Measurements from ENCODE around the gene PHF24.
A peak's percentile ranks its signal among the peaks of the same experiment; 100 is the strongest.

The PHF24 gene

DNA sequence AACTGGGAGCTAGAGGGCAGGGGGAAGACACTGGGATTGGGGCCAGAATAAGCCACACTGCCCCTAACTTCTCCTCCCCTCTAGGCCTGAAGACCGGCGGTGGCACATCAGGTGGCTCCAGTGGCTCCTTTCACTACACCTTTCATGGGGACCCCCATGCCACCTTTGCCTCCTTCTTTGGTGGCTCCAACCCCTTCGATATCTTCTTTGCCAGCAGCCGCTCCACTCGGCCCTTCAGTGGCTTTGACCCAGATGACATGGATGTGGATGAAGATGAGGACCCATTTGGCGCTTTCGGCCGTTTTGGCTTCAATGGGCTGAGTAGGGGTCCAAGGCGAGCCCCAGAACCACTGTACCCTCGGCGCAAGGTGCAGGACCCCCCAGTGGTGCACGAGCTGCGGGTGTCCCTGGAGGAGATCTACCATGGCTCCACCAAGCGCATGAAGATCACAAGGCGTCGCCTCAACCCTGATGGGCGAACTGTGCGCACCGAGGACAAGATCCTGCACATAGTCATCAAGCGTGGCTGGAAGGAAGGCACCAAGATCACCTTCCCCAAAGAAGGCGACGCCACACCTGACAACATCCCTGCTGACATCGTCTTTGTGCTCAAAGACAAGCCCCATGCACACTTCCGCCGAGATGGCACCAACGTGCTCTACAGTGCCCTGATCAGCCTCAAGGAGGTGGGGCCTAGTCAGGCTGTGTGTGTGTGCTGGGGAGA, 38.3 kb downstream of the PHF24 start:
- H3K27me3 ChIP-seq (ENCODE audit: insufficient read depth, low read length), result no peaks in the 10 kb centered on the region
- no peak overlapping the region for H4K12ac ChIP-seq (ENCODE audit: low read depth, low read length)
- no peak overlapping the region for H2BK5ac ChIP-seq (ENCODE audit: low read depth, low read length, poor library complexity)
- peaks cover 23% of the 10 kb centered on the region in 2 experiments for H3K36me3 ChIP-seq (ENCODE audit: control insufficient read depth in 1 of 2, insufficient read depth in 2 of 2, low read length in 2 of 2)
- no peak overlapping the region for H2AFZ ChIP-seq (ENCODE audit: insufficient read depth, low read length, poor library complexity)
- H2BK120ac ChIP-seq (ENCODE audit: insufficient read depth, low read length, poor library complexity), result no peak overlapping the region
- H3K27ac ChIP-seq (ENCODE audit: low read depth, low read length), result no peak overlapping the region
- H3K18ac ChIP-seq (ENCODE audit: low read length), result no peak overlapping the region
- no peak overlapping the region for H3K9ac ChIP-seq (ENCODE audit: low read length)
- H3K4me2 ChIP-seq (ENCODE audit: low read length), result no peak overlapping the region
- no CpG with 5 or more reads among the region's 26 CpGs for WGBS (ENCODE audit: extremely low coverage, insufficient coverage, insufficient read length)
- no peak overlapping the region for H3K23ac ChIP-seq (ENCODE audit: low read length)
- H3K79me1 ChIP-seq (ENCODE audit: low read length), result peaks cover 6% of the 10 kb centered on the region
- H4K91ac ChIP-seq (ENCODE audit: low read depth, low read length), result no peak overlapping the region
- peaks cover 4% of the 10 kb centered on the region for H3K9me3 ChIP-seq (ENCODE audit: insufficient read depth, low read depth, low read length)
- no peak overlapping the region for H3K4ac ChIP-seq (ENCODE audit: low read depth, low read length)
- no peak overlapping the region for H4K8ac ChIP-seq (ENCODE audit: low read depth, low read length)
- peaks cover 1% of the 10 kb centered on the region for H3K79me2 ChIP-seq (ENCODE audit: control insufficient read depth, insufficient read depth, low read length, poor library complexity)
- peak overlapping the region; percentile 11 for H3K4me3 ChIP-seq (ENCODE audit: low read depth, low read length)
- H2BK12ac ChIP-seq (ENCODE audit: low read length), result no peak overlapping the region
- DNase-seq, result no peak
- no peak overlapping the region for H2AK5ac ChIP-seq (ENCODE audit: low read length)
- peaks cover 26 to 33% of the 10 kb centered on the region in 2 experiments for H3K4me1 ChIP-seq (ENCODE audit: control insufficient read depth in 1 of 2, insufficient read depth in 2 of 2, low read length in 2 of 2)
- no peak overlapping the region for H3K14ac ChIP-seq (ENCODE audit: low read length)

DNA sequence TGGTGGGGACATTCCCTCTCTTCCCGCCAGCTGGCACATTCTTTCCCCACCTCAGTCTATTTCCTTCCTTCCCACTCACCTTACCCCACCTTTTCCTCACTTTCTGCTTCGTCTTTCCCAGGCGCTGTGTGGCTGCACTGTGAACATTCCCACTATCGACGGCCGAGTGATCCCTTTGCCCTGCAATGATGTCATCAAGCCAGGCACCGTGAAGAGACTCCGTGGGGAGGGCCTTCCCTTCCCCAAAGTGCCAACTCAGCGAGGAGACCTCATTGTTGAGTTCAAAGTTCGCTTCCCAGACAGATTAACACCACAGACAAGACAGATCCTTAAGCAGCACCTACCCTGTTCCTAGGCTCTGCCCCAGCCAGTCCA, 38.8 kb downstream of the PHF24 start:
- DNase-seq, result no peak
- Histone ChIP-seq H3K18ac (ENCODE audit: low read length) (no peak overlapping the region), H3K4me1 (ENCODE audit: control insufficient read depth in 1 of 2, insufficient read depth in 2 of 2, low read length in 2 of 2) (peaks cover 25 to 31% of the 10 kb centered on the region in 2 experiments), H2BK5ac (ENCODE audit: low read depth, low read length, poor library complexity) (no peak overlapping the region), H4K8ac (ENCODE audit: low read depth, low read length) (no peak overlapping the region), H4K12ac (ENCODE audit: low read depth, low read length) (no peak overlapping the region), H2BK120ac (ENCODE audit: insufficient read depth, low read length, poor library complexity) (no peak overlapping the region), H3K79me2 (ENCODE audit: control insufficient read depth, insufficient read depth, low read length, poor library complexity) (peaks cover 1% of the 10 kb centered on the region), H3K9ac (ENCODE audit: low read length) (no peak overlapping the region), H4K91ac (ENCODE audit: low read depth, low read length) (no peak overlapping the region), H3K4ac (ENCODE audit: low read depth, low read length) (no peak overlapping the region), H3K23ac (ENCODE audit: low read length) (no peak overlapping the region), H3K79me1 (ENCODE audit: low read length) (peaks cover 7% of the 10 kb centered on the region), H3K27ac (ENCODE audit: low read depth, low read length) (no peak overlapping the region), H3K27me3 (ENCODE audit: insufficient read depth, low read length) (no peaks in the 10 kb centered on the region), H3K4me3 (ENCODE audit: low read depth, low read length) (peak overlapping the region; percentile 11), H3K9me3 (ENCODE audit: insufficient read depth, low read depth, low read length) (peaks cover 4% of the 10 kb centered on the region), H2AK5ac (ENCODE audit: low read length) (no peak overlapping the region), H2AFZ (ENCODE audit: insufficient read depth, low read length, poor library complexity) (no peak overlapping the region), H3K36me3 (ENCODE audit: control insufficient read depth in 1 of 2, insufficient read depth in 2 of 2, low read length in 2 of 2) (peaks cover 23% of the 10 kb centered on the region in 2 experiments), H3K4me2 (ENCODE audit: low read length) (no peak overlapping the region), H2BK12ac (ENCODE audit: low read length) (no peak overlapping the region), H3K14ac (ENCODE audit: low read length) (no peak overlapping the region)
- WGBS (ENCODE audit: extremely low coverage, insufficient coverage, insufficient read length), result 100% methylated on average over 1 of the region's 10 CpGs

DNA sequence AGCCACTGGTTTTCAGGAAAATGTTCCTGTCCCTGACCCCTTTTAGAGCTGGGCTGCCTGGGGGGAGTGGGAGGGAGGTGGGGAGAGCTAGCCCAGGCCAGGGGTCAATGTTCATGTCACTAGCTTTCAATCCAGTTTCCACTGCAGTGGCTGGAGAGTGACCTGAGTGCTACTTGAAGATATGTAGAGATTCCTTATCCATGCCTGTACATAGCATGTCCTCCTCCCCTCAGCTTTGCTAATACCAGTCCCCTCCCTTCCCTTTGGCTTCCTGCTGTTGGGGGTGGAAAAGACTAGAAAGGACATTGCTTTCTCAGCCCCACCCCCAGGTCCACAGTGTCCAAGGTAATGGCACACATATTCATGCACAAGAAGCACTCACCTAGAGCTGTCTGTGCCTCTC, 39.3 kb downstream of the PHF24 start:
- H3K9ac ChIP-seq (ENCODE audit: low read length), result no peak overlapping the region
- H2BK12ac ChIP-seq (ENCODE audit: low read length), result no peak overlapping the region
- H3K9me3 ChIP-seq (ENCODE audit: insufficient read depth, low read depth, low read length), result peaks cover 4% of the 10 kb centered on the region
- no peak for DNase-seq
- H3K4me3 ChIP-seq (ENCODE audit: low read depth, low read length), result no peak overlapping the region
- H2AFZ ChIP-seq (ENCODE audit: insufficient read depth, low read length, poor library complexity), result no peak overlapping the region
- H4K12ac ChIP-seq (ENCODE audit: low read depth, low read length), result no peak overlapping the region
- no peak overlapping the region for H3K27ac ChIP-seq (ENCODE audit: low read depth, low read length)
- no peak overlapping the region for H3K23ac ChIP-seq (ENCODE audit: low read length)
- no peak overlapping the region for H3K14ac ChIP-seq (ENCODE audit: low read length)
- no peak overlapping the region for H4K91ac ChIP-seq (ENCODE audit: low read depth, low read length)
- no peaks in the 10 kb centered on the region for H3K27me3 ChIP-seq (ENCODE audit: insufficient read depth, low read length)
- no peak overlapping the region for H3K4me2 ChIP-seq (ENCODE audit: low read length)
- no peak overlapping the region for H3K4ac ChIP-seq (ENCODE audit: low read depth, low read length)
- no peak overlapping the region for H2BK5ac ChIP-seq (ENCODE audit: low read depth, low read length, poor library complexity)
- peaks cover 23% of the 10 kb centered on the region in 2 experiments for H3K36me3 ChIP-seq (ENCODE audit: control insufficient read depth in 1 of 2, insufficient read depth in 2 of 2, low read length in 2 of 2)
- no peak overlapping the region for H4K8ac ChIP-seq (ENCODE audit: low read depth, low read length)
- H3K79me1 ChIP-seq (ENCODE audit: low read length), result peaks cover 7% of the 10 kb centered on the region
- H3K18ac ChIP-seq (ENCODE audit: low read length), result no peak overlapping the region
- no peak overlapping the region for H2AK5ac ChIP-seq (ENCODE audit: low read length)
- peaks cover 20 to 29% of the 10 kb centered on the region in 2 experiments for H3K4me1 ChIP-seq (ENCODE audit: control insufficient read depth in 1 of 2, insufficient read depth in 2 of 2, low read length in 2 of 2)
- H2BK120ac ChIP-seq (ENCODE audit: insufficient read depth, low read length, poor library complexity), result no peak overlapping the region
- peaks cover 1% of the 10 kb centered on the region for H3K79me2 ChIP-seq (ENCODE audit: control insufficient read depth, insufficient read depth, low read length, poor library complexity)

DNA sequence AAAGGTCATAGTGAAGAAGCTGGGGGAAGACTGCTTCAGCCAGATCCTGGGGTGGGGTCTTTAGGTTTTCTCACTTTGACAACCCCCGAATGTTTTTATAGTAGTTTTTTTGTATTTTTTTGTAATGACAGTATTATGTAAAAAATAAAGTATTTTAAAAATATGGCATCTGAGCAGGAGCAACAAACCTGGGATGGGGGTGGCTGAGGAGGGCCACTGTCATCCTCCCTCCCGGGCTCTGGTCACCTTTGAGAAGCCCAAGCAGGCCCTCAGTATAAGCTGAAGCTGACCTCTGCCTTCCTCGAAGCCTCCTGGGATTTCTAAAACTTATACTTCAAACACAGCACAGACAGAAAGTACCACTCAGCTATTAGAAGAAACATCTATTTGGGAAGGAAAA, 40.2 kb downstream of the PHF24 start:
- Histone ChIP-seq H2BK12ac (ENCODE audit: low read length) (no peak overlapping the region), H3K79me2 (ENCODE audit: control insufficient read depth, insufficient read depth, low read length, poor library complexity) (no peaks in the 10 kb centered on the region), H2BK120ac (ENCODE audit: insufficient read depth, low read length, poor library complexity) (no peak overlapping the region), H3K4me3 (ENCODE audit: low read depth, low read length) (no peak overlapping the region), H3K18ac (ENCODE audit: low read length) (no peak overlapping the region), H2AK5ac (ENCODE audit: low read length) (no peak overlapping the region), H3K14ac (ENCODE audit: low read length) (no peak overlapping the region), H3K4me2 (ENCODE audit: low read length) (no peak overlapping the region), H2AFZ (ENCODE audit: insufficient read depth, low read length, poor library complexity) (no peak overlapping the region), H3K9me3 (ENCODE audit: insufficient read depth, low read depth, low read length) (peaks cover 4% of the 10 kb centered on the region), H3K27ac (ENCODE audit: low read depth, low read length) (no peak overlapping the region), H3K4ac (ENCODE audit: low read depth, low read length) (no peak overlapping the region), H4K91ac (ENCODE audit: low read depth, low read length) (no peak overlapping the region), H3K4me1 (ENCODE audit: control insufficient read depth in 1 of 2, insufficient read depth in 2 of 2, low read length in 2 of 2) (peaks cover 12 to 28% of the 10 kb centered on the region in 2 experiments), H3K23ac (ENCODE audit: low read length) (no peak overlapping the region), H3K27me3 (ENCODE audit: insufficient read depth, low read length) (no peaks in the 10 kb centered on the region), H4K12ac (ENCODE audit: low read depth, low read length) (no peak overlapping the region), H2BK5ac (ENCODE audit: low read depth, low read length, poor library complexity) (no peak overlapping the region), H3K36me3 (ENCODE audit: control insufficient read depth in 1 of 2, insufficient read depth in 2 of 2, low read length in 2 of 2) (peaks cover 23% of the 10 kb centered on the region in 2 experiments), H3K79me1 (ENCODE audit: low read length) (peaks cover 3% of the 10 kb centered on the region), H3K9ac (ENCODE audit: low read length) (no peak overlapping the region), H4K8ac (ENCODE audit: low read depth, low read length) (no peak overlapping the region)
- DNase-seq, result no peak
- no CpG with 5 or more reads among the region's 3 CpGs for WGBS (ENCODE audit: extremely low coverage, insufficient coverage, insufficient read length)

All from trophoblast cell (in vitro differentiated cells and primary cell).